Esophagus muscularis mucosa (tissue), 3 donors: ENCODE data around the gene IMPDH2.
A peak's percentile ranks its signal among the peaks of the same experiment; 100 is the strongest.

Experiments
- POLR2A ChIP-seq: fragments of 450-650 bp; IDR thresholded peaks from one replicate; pipeline ENCODE4 v1.6.1; 2017; ENCODE audit warnings: antibody characterized with exemption, moderate library complexity, mild to moderate bottlenecking, low read depth
- POLR2AphosphoS5 ChIP-seq, 2 donors: sonication (generic); formaldehyde crosslinking; IDR thresholded peaks; one replicate each; pipeline ENCODE4 v1.6.1; 2017; ENCODE audit warnings: antibody characterized with exemption in 2 of 2
- TF ChIP-seq, protein P1 (sequence below), 3 experiments: fragments of 200-600 bp in 2 of 3; fragments of 450-650 bp in 1 of 3; sonication (generic) in 2 of 3; IDR thresholded peaks; one replicate each; pipeline ENCODE4 v1.5.1; 2017 to 2019; ENCODE audit warnings: antibody characterized with exemption in 3 of 3, mild to moderate bottlenecking in 2 of 3, moderate library complexity in 1 of 3

DNA sequence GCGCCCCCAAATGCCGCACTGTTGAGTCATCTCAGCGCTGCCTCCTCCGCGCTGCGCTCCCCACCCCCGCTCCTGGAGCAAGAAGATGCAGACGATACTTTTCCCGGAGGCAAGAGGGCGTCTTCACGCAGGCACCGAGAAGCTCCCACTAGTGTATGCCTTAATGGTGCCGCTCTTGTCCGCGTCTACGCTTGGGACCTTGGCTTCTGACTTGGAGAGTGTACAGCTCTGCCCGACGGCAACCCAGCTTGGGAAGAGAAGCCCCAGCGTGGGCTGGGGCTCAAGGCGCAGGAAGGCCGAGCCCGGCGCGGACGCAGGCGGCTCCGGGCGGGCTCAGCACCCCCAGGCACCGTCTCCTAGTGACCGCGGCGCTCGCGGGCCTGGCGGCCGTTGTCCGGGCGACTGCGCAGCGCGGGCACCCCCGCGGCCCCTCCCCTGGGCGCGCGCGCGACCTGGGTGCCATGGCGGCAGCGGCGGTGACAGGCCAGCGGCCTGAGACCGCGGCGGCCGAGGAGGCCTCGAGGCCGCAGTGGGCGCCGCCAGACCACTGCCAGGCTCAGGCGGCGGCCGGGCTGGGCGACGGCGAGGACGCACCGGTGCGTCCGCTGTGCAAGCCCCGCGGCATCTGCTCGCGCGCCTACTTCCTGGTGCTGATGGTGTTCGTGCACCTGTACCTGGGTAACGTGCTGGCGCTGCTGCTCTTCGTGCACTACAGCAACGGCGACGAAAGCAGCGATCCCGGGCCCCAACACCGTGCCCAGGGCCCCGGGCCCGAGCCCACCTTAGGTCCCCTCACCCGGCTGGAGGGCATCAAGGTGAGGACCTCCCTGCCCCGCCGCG is 39.2 kb downstream of the IMPDH2 start, which contains the start of gene P4HTM:
- TF ChIP-seq, protein P1, sequence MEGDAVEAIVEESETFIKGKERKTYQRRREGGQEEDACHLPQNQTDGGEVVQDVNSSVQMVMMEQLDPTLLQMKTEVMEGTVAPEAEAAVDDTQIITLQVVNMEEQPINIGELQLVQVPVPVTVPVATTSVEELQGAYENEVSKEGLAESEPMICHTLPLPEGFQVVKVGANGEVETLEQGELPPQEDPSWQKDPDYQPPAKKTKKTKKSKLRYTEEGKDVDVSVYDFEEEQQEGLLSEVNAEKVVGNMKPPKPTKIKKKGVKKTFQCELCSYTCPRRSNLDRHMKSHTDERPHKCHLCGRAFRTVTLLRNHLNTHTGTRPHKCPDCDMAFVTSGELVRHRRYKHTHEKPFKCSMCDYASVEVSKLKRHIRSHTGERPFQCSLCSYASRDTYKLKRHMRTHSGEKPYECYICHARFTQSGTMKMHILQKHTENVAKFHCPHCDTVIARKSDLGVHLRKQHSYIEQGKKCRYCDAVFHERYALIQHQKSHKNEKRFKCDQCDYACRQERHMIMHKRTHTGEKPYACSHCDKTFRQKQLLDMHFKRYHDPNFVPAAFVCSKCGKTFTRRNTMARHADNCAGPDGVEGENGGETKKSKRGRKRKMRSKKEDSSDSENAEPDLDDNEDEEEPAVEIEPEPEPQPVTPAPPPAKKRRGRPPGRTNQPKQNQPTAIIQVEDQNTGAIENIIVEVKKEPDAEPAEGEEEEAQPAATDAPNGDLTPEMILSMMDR (IDR thresholded peaks at IDR 0.05): peak; percentile 40 to 49 (median 48)
- TF ChIP-seq POLR2A (no peak), POLR2AphosphoS5 (IDR thresholded peaks at IDR 0.05) (peak; percentile 91 to 94)
